GM12878 (cell line): ENCODE data around the gene CST8. TPM values are rescaled to one million over a fixed set of nuclear protein-coding genes. Genes with fewer than 3 reads are reported as not detected.

ENCODE experiments used
- ATAC-seq: fragments of 200-7000 bp; cut with Tn5 transposase; 3 replicates; pipeline ENCODE4 v1.9.1; 2020; ENCODE audit warnings: mild to moderate bottlenecking, moderate library complexity
- BruUV-seq: library from RNA; stranded (reverse); fragments of 400-500 nt; replicated peaks from 2 replicates; lab custom pipeline; 2021; lab: Mats Ljungman, UMichigan
- CTCF ChIA-PET: fragments of 300-600 bp; sonication (Branson Sonifier 250); formaldehyde crosslinking; extraction: SDS; loops from one replicate; lab custom pipeline; 2021; ENCODE audit warnings: inconsistent platforms; lab: Yijun Ruan, JAX
- POLR2A ChIA-PET: fragments of 350-600 bp; formaldehyde crosslinking; extraction: SDS; loops from one replicate; lab custom pipeline; 2021; ENCODE audit warnings: inconsistent platforms; lab: Charles Lee
- RAD21 ChIA-PET: fragments of 300-600 bp; sonication (Branson Sonifier 250); formaldehyde crosslinking; loops from one replicate; lab custom pipeline; 2023; ENCODE audit warnings: antibody characterized with exemption; ENCODE audit not compliant: unreplicated experiment; lab: Charles Lee
- SMC1A ChIA-PET: fragments of 300-600 bp; sonication (Branson Sonifier 250); formaldehyde crosslinking; loops from one replicate; lab custom pipeline; 2023; ENCODE audit not compliant: unreplicated experiment, uncharacterized antibody; lab: Charles Lee
- DNase-seq: peaks from one replicate; pipeline ENCODE4 v3.0.0-alpha.2; 2011; ENCODE audit warnings: low read depth, low spot score
- FAIRE-seq: peaks from 3 replicates; lab custom pipeline; 2011; peaks lifted over from hg19 to GRCh38; lab: Jason Lieb, UNC
- H2AFZ ChIP-seq: 2 replicates; pipeline ENCODE4 v1.6.0; 2011; ENCODE audit warnings: low read depth, low read length, control low read depth; ENCODE audit not compliant: control insufficient read depth
- H3K27ac ChIP-seq: 2 replicates; pipeline ENCODE4 v1.5.1; 2011; ENCODE audit warnings: control low read depth; ENCODE audit not compliant: control insufficient read depth, insufficient read depth
- H3K27me3 ChIP-seq, 2 experiments: replicated peaks in 1 of 2; 2 replicates each; pipeline versions ENCODE4 v1.6.0 to v1.6.1; 2011; ENCODE audit warnings: low read length in 1 of 2; ENCODE audit not compliant: control insufficient read depth in 2 of 2, insufficient read depth in 2 of 2
- H3K36me3 ChIP-seq, 2 experiments: 2 replicates each; pipeline ENCODE4 v1.5.1; 2011; ENCODE audit warnings: low read length in 1 of 2; ENCODE audit not compliant: control insufficient read depth in 2 of 2, insufficient read depth in 2 of 2
- H3K4me1 ChIP-seq: 2 replicates; pipeline ENCODE4 v1.6.1; 2011; ENCODE audit warnings: mild to moderate bottlenecking, low read length, moderate library complexity, mixed read lengths; ENCODE audit not compliant: control insufficient read depth, insufficient read depth
- H3K4me2 ChIP-seq: 2 replicates; pipeline ENCODE4 v1.6.0; 2011; ENCODE audit warnings: control low read depth; ENCODE audit not compliant: control insufficient read depth, insufficient read depth
- H3K4me3 ChIP-seq: fragments of 200-600 bp; sonication (generic); 2 replicates; pipeline ENCODE4 v1.5.1; 2016
- H3K79me2 ChIP-seq: 2 replicates; pipeline ENCODE4 v1.6.0; 2011; ENCODE audit warnings: low read length; ENCODE audit not compliant: control insufficient read depth, insufficient read depth
- H3K9ac ChIP-seq: 2 replicates; pipeline ENCODE4 v1.8.0; 2011; ENCODE audit warnings: low read length, control low read depth, mixed read lengths; ENCODE audit not compliant: control insufficient read depth, insufficient read depth
- H3K9me3 ChIP-seq: replicated peaks from 3 replicates; pipeline ENCODE4 v1.5.1; 2011; ENCODE audit warnings: mild to moderate bottlenecking, low read length; ENCODE audit not compliant: control insufficient read depth, insufficient read depth
- H4K20me1 ChIP-seq: 2 replicates; pipeline ENCODE4 v1.6.0; 2011; ENCODE audit not compliant: control insufficient read depth, insufficient read depth
- BCL3 ChIP-seq: IDR thresholded peaks from 2 replicates; pipeline ENCODE4 v1.6.1; 2011; ENCODE audit warnings: borderline replicate concordance, low read depth, mild to moderate bottlenecking, moderate library complexity, low read length; ENCODE audit not compliant: insufficient read depth, poor library complexity, severe bottlenecking
- IRF5 ChIP-seq: fragments of 450-650 bp; IDR thresholded peaks from 2 replicates; pipeline ENCODE4 v1.6.1; 2017; ENCODE audit warnings: borderline replicate concordance
- PBX3 ChIP-seq: IDR thresholded peaks from 2 replicates; pipeline ENCODE4 v1.6.1; 2011; ENCODE audit warnings: mild to moderate bottlenecking, low read depth, low read length, moderate library complexity; ENCODE audit not compliant: insufficient replicate concordance
- POU2F2 ChIP-seq: IDR thresholded peaks from 3 replicates; pipeline ENCODE4 v1.6.1; 2011; ENCODE audit warnings: low read depth, mild to moderate bottlenecking, low read length, borderline replicate concordance
- WGBS: methylation state at CpG from one replicate; pipeline ENCODE4 v1.1.6; 2016; ENCODE audit warnings: low lambda C conversion rate; ENCODE audit not compliant: insufficient replicate concordance, insufficient coverage; ENCODE audit errors: missing lambda C conversion rate; 5-methylcytosine and 5-hydroxymethylcytosine counted together
- in situ Hi-C: fragments of 300-500 bp; cut with MboI; formaldehyde crosslinking; loops from 9 replicates; pipeline ENCODE4 v1.14.3; 2018; ENCODE audit warnings: mixed read lengths
- intact Hi-C: fragments of 100-400 bp; cut with micrococcal nuclease; formaldehyde crosslinking; loops from one replicate; pipeline ENCODE4 v1.14.2; 2022; ENCODE audit not compliant: unreplicated experiment
- polyA plus RNA-seq, 11 experiments: library from polyadenylated mRNA; depleted of rRNA in 4 of 11; unstranded in 6 of 11; stranded (reverse) in 5 of 11; fragments of >200 nt; fragmentation: Nextera tagmentation in 4 of 11; fragmentation: Illumina TruSeq in 1 of 11; extraction: Ambion mirVana in 4 of 11; extraction: Trizol in 1 of 11; gene quantifications; 1 replicate in 1 of 11; 2 replicates in 10 of 11; pipeline versions ENCODE4 v1.2.1 to v1.2.3, GENCODE V29; 2011 to 2016; ENCODE audit warnings: inconsistent platforms in 2 of 11, missing spikeins in 2 of 11, low read depth in 1 of 11
- total RNA-seq, 4 experiments: library from RNA; depleted of rRNA in 3 of 4; stranded (reverse); fragments of >200 nt in 3 of 4; fragmentation: Illumina TruSeq in 1 of 4; extraction: Trizol in 1 of 4; gene quantifications; 2 replicates each; pipeline versions ENCODE4 v1.2.1 to v1.2.3, GENCODE V29; 2013 to 2021

The CST8 gene
- total and polyA plus RNA-seq, 10 of the 15 experiments (the other 5 are each of a cell fraction or from before 2014, with no cell fraction given), result not detected

GRCh38 chr20:23476015-23476754 lies 14.7 kb upstream of the CST8 start:
- CTCF ChIA-PET, result no interaction called here
- RAD21 ChIA-PET, result no interaction called here
- no peak for ATAC-seq
- H3K4me2 ChIP-seq, result no peak overlapping the region
- peak; percentile 8 for TF ChIP-seq PBX3
- TF ChIP-seq BCL3, result peak; percentile 94
- TF ChIP-seq IRF5, result 0 out of 2 replicates have a peak, but pooled peaks have one; percentile 14
- TF ChIP-seq POU2F2, result no peak
- TF ChIP-seq, all 136 proteins: peak for 3
- Histone ChIP-seq H4K20me1 (no peaks in the 10 kb centered on the region), H3K9ac (no peak overlapping the region), H3K4me3 (no peak overlapping the region), H3K79me2 (no peaks in the 10 kb centered on the region), H3K9me3 (no peaks in the 10 kb centered on the region; the same call in 2 of the 3 replicates), H3K27me3 (no peaks in the 10 kb centered on the region), H2AFZ (no peak overlapping the region), H3K36me3 (no peaks in the 10 kb centered on the region), H3K4me1 (no peaks in the 10 kb centered on the region), H3K27ac (no peak overlapping the region)
- no peak for DNase-seq
- POLR2A ChIA-PET, result no interaction called here
- no TSS peak for BruUV-seq
- in situ Hi-C loops, result loop anchor here (10.0 kb wide), 1 partner anchor 61 kb away; no protein-coding TSS in a partner anchor
- 61% methylated on average over 6 of the region's 6 CpGs for WGBS
- no peak for FAIRE-seq
- SMC1A ChIA-PET, result no interaction called here
- intact Hi-C loops, result no loop called here
